ENCODE data around the gene WDR76.

Gene WDR76

DNA sequence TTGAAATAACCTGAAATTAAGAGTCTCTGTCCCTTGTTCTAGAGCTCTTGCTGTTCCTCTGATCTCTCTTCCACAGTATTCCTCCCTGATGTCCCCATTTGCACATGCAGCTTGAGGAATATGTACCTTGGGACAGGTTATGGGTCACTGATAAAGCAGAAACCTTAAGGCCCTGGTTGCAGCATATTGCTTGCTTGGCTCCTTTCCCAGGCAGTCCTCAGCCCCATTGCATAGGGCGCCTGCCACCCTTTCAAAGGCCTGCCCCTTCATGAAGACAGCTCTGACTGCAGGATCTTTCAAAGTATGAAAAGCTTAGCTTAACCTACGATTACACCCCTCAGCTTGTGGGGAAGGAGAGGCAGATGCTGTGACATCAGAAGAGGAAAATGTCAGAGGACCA is 51.6 kb downstream of the WDR76 start:
- DNase-seq (ENCODE audit: low spot score): no peak

DNA sequence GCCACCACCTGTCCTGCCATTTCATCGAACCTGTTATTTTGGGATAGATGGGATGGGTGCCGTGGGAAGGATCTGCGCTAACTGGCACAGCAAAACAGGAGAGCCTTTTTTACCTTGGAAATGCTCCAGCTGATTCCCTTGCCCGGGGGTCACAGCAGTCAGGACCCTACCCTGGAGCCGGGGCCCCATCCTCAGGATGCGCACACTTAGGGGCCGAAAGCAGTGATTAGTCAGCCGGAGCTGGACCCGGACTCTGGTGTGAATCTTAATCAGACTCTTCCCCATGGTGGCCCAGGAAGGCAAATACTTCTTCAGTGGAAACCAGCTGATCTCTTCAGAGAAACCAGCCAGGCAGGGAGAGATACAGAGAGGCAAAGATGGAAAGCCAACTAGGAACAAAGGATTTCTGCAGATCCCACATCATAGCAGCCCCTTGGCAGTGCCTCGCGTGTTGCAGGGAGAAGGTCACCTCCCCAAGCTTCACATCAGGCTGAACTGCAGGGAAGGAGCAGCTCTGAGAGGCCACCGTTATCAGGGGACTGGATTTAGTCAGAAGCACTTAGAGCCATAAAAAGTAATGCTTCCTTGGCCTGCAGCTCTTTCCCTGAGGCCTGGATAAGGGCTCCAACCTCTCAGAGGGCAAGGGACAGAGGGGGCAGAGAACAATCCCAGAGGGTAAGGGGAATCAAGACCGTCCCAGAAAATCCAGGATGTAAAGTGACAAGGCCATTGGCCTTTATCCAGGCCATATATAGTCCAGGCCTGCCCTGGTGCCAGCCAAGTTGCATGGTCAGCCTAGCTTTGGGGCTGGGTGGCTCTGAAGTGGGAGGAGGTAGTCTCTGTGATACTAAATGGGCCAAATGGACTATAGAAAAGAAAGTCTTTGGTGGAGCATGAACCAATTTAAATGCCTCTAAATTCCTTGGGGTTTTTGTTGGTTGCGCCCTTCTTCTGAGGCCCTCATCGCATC is 52.9 kb downstream of the WDR76 start:
- DNase-seq (ENCODE audit: low spot score): no peak

DNA sequence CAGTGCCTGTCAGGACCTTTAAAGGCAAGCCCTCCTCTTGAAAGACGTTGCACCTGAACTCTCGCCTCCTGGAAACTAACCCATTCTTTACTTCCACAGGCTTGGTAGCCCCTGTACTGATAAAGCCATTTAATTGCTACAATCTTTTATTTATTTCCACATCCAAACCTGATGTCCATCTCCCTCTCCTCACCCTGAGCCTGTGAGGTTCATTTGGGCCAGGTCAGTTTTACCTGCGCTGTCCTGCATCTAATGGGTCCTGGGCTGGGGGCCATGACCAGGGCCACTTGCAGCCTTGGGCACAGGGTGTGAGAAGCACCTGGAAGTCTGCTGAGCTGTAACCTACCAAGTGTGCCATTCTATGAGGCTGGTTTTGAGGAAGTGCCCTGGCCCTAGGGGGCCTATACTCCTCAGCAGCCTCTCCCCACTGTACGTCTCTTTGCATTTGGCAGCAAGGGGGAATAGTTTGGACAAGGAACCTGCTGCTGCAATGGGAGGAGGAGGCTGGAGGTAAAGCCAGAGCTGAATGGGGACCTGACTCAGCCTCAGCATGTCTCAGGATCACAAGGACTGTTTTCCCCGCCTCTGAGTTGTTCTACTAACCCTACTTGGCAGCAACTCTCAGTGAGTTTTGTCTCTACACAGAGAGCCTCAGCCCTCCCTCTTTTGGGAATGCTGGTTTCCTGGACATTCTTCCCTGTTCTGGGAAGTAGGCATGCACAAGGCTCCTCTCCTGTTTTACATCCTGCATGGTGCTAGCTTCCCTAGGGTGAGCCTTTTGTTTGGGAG is 53.8 kb downstream of the WDR76 start:
- DNase-seq (ENCODE audit: low spot score): no peak

DNA sequence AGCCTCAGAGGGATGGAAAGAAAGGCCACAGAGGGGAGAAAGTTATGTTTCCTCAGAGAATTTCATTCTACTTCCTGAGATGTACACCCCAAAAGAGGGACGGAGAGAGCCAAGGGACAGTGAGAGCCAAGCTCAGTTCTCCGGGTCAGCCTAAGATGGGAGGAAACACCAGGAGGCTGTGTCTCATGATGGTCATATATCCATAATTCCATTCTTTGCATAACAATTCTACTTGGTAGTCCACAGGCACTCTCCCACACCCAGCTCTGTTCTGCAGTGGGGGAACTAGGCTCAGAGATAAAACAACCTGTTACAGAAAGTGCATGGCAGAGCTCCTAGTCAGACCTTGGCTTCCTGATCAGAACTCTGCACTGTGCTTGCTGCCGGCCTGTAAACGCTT is 54.4 kb downstream of the WDR76 start:
- peak; percentile 14 for DNase-seq (ENCODE audit: low spot score)

DNA sequence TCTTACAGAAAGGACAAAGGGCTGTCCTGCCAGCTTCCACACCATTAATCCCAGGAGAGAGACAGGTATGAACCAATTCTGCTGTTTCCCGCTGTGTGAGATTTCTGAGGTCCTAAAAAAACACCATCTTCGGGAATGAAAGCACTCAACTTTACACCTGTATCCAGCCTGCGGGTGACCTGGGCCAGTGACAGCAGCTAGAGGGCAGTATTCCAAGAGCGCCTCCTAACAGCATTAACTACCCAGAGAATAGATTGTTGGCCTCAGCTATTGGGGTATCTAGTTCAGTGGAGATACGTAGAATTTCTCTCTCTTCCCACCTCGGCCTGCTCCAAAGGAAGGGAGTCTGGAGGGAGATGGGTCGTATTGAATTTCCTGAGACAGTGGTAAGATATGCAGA is 55.1 kb downstream of the WDR76 start:
- no peak for DNase-seq (ENCODE audit: low spot score)

DNA sequence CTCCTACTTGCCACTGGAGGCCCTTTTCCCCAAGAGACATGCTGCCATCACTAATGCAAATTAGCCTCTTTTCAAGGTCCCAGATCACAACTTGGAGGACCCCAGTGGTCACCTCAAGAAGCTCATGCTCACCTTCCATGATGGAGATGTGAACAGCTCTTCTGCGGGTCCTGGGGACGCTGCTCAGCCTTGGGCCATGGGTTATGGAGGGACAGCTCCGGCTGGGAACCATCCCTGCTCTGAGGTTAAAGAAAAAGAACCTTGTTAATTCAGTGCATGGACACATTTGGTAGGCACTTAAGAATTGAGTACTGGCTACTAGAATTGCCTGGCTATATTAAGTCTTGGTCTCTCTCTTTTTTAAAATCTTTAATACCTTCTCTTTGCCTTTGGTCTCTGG is 56.8 kb downstream of the WDR76 start:
- no peak for DNase-seq (ENCODE audit: low spot score)

DNA sequence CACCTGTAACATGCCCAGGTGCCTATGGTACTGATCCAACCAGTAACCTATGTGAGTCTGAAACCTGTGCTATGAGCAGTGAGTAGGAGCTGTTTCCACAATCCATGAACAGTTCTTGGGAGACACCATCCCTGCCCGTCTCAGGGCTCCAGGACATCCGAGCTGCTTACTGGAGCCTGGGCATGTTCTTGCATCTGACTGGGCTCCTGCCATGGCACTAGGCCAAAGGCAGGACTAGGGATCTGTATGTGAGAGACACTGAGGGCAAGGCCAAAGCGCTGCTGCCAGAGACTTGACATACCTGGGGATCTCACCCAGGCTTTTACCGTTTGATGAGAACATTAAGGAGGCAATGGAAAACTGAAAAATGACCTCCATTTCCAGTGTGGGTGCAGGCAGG is 59.8 kb downstream of the WDR76 start:
- DNase-seq (ENCODE audit: low spot score): no peak

DNA sequence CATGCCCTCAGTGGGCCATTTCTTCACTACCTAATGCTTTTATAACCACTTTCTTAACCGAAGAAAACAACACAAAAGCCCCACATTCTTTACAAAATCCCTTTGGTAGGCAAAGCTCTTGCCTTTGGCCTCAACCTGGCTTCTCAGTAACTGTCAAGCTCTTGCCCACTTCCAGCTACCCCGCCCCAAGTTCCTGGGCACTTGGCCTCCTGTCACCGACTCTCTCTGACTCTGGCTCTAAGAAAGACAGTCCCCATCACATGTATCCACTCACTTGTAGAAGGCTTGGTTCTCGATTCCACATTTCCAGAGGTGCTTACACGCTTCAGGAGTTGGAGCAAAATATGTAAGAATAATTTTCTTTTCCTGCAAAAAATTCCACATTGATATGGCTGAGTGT is 61.1 kb downstream of the WDR76 start:
- no peak for DNase-seq (ENCODE audit: low spot score)

DNA sequence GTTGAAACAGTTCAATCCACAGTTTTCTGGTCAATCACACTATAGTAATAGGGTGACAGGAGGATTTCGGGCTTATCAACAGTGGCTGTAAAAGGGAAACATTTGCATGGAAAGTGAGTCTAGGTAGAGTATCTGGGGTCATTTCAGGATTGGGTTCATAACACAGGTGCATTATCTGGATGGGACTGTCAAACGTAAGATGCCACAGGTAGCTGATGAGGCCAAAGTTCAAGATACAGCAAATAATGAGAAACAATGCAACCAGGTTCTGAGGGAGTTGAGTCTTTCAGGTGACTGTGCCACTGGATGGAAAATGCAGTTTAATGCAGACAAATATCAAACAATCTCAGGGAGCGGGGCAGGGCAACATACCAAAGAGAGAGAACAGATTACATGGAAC is 62.2 kb downstream of the WDR76 start:
- DNase-seq (ENCODE audit: low spot score): no peak

DNA sequence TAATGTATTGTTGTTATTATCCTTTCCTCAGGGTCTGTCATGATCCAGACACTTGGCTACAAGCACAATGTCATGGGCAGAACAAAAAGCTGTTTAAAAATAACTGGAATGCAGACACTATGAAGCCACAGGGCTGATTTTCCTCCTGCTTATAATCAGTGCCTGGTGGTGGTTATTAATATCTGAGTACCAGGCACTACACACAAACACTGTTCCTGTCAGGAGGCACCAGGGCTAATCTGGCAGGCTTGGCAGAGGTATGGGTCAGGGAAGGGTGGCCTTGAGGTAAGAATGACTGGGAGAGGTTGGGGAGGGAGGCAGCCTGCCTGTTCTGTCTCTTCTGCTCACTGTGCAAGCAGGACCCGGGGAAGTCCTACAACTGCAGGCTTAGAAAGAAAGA is 67.2 kb downstream of the WDR76 start:
- no peak for DNase-seq (ENCODE audit: low spot score)

DNA sequence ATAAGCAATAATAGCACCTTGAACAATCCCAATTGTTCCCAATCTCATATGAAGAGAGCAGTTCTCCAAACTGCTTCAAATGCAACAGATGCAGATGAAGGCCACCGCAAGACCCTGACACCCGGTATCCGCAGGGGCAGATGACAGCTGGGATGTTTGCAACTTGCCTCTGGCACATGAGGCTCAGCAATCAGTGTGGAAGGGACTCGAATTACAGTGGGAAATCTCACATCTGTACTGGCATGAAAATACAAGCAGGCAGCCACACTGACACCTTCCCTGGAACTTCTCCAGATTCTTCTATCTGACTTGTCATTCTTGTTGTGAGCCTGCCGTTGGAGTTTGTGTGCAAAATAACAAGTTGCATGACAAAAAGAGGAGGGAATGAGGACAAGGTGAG is 68.8 kb downstream of the WDR76 start:
- no peak for DNase-seq (ENCODE audit: low spot score)

DNA sequence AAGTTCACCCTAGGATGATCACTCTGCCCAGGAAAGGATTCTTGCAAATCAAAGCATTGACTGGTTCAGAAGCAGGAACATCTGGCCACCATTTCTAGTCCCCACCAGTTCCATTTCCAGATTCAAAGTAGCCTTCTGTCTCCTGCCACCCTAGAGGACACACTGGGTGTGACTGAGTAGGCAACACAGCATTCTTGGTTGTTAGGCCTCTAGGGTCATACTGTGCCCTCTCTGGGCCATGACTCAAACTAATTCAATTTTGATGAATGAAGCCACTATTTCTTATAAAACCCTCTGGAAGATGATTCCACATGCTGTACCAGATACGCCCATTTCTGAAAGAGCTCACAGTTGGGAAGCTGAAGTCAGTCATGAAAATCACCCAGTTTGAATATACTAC is 69.7 kb downstream of the WDR76 start:
- no peak for DNase-seq (ENCODE audit: low spot score)

DNA sequence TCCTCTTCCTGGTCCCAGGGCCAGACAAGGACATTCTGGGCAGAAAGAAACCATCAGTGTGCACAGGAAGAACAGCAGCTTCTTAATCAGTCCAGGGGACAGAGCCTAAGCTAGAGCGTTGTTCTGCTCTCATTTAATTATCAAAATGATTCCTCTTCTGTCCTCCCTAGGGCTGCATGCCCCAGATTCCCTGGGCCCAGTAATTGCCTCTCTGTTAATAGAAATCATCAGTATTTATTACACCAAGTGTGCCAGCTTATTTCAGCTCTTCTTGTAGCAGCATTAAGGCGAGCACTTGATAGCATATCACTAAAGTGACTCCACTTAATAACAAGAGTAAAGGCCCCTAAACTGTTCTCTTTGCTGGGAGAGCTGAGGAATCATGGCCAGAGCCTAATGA is 72.1 kb downstream of the WDR76 start:
- DNase-seq (ENCODE audit: low spot score): no peak

DNA sequence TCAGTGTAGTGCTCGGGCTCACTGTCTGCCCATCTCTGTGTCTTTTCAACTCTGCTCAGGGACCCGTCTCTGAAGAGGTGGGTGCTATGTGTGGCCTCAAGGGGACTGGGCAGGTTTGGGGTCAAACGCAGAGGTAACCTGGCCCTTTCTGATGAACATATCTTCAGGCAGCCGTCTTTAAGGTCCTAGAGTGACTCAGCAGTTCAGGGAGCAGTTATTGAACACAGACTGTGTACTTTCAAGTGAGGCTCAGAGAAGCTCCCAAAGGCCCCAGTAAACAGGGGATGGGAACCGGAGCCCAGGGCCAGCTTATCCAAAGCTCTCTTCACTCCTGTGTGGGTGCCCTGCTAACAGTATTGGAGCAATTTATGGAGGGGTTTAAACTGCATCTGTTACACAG is 73.1 kb downstream of the WDR76 start:
- DNase-seq (ENCODE audit: low spot score): no peak

DNA sequence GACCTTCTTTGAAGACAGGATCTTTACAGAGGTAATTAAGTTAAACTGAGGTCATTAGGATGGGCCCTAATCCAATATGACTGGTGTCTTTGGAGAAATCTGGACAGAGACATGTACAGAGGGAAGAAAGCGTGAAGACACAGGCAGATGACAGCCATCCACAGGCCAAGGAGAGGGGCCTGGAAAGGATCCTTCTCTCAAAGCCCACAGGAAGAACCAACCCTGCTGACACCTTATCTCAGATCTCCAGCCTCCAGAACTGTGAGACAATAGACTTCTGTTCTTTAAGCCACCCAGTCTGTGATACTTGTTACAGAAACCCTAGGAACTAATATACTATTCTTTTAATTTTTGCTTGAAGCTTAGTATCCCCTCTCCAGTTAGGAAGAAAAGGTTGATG is 74.2 kb downstream of the WDR76 start:
- DNase-seq (ENCODE audit: low spot score): no peak

DNA sequence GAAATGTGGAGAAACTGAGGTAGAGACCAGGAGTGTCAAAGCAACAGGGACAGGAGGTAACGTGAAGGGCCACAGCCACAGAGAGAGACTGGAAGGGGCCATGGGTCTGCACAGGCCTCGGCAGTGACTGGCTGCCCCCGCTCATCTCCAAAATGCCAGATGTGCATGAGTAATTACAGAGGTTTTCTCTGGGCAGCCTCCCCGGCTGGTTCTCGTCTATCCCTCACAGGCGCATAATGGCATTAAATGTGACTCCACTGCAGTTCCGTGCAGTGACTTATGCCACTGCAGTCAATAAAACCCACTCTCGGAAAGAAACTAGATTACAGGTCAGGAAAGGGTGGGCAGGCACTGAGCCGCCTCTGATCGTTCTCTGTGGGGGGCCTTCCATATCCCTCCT is 74.7 kb downstream of the WDR76 start:
- DNase-seq (ENCODE audit: low spot score): no peak

DNA sequence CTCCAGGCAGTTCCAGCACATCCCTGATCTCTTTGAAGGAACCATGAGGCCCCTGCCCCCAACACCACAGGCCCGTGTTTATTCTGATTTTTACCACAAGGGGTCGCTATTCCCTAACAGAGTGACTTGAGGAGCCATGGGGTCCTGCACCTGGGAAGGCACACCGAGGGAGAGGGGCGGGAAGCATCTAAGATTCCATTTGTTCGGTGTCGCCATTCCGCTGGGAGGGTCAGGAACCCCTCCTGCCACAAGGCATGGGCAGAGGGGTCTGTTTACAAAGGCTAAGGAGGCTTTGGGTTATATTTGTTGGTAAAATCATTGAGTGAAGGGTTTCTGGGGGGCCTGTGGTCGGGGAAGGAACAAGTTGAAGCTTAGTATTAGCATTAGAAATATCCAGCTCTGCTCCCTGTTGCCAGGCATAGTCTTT is 77.1 kb downstream of the WDR76 start:
- DNase-seq (ENCODE audit: low spot score): peak; percentile 45

DNA sequence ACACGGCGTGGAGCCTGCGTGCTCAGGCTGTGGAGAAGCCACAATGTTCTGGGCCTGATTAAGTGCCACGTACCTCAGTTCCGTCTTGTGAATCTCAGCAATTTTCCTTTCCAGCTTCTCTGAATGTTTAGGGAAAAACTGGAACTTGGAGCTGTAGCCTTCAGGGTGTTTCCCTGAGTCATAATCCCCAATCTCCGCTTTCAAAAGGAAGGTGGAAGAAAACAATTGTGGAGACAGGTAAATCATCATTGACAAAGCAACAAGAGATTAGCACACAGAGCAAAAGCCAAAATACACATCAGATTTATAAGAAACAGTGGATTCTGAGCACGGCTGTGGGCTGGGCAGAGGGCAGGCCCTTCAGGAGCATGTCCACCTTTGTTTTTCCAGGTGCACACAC is 79.0 kb downstream of the WDR76 start:
- no peak for DNase-seq (ENCODE audit: low spot score)

DNA sequence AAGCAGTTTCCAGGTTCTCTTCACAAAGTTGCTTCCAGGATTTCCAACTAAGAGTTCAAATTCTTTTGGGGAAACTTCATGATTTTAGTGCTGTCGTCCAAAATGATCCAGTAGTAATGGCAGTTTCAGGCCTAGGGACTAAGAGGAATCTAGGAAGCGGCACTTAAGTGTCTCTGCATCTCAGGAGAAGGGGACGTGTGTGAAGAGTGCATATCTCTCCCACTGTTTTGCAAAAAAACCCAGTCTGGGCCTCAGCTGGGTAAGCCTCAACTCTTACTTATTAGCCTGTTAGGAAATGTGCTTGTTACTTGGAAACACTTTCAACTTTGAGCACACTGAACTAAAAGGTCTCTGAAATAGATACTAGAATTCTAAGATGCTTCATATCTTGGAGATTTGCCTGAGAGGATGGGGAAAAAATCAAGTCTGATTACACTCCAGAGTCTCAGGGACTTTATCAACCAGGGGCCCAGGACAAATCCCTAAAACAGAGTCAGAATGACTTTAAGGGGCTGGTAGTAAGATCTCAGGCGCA is 81.8 kb downstream of the WDR76 start:
- no peak for DNase-seq (ENCODE audit: low spot score)

DNA sequence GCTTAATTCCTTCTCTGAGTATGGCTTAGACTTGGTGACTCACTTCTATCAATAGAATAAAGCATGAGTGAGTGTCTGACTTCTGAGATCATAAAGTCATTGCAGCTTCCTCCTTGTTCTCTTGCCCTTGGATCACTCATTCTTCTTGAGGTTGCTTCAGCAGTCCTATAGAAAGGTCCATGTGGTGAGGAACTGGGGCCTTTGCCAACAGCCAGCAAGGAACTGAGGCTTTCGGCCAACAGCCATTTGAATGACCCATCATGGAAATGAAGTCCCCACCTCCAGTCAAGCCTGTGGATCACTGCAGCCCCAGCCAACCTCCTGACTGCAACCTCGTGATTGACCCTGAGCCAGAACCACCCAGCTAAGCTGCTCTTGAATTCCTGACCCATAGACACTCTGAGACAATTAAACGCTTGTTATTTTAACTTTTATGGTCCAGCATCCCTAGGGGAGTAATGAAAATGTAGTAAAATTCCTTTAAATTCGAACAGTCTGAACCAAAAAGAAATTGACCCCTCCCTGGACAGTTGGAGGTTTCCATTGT is 84.5 kb downstream of the WDR76 start:
- peak; percentile 48 for DNase-seq (ENCODE audit: low spot score)

DNA sequence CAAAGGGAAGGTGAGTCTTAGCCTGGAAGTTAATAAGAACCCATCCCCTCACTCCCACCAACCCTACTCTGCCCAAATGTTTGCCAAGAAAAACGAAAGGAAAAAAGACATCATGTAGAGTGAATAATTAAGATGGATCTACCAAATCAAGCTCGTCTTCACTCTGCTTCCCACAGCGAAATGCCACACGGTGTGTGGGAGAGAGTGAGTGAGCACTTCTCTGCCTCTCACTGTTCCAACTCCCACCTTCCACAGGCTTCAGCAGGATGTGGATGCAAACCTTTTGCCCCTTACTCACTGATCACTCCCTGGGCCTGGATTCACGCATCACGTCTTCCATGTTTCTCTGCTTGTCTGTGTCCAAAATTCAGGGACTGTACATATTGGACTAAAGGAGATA is 85.4 kb downstream of the WDR76 start:
- DNase-seq (ENCODE audit: low spot score): no peak

DNA sequence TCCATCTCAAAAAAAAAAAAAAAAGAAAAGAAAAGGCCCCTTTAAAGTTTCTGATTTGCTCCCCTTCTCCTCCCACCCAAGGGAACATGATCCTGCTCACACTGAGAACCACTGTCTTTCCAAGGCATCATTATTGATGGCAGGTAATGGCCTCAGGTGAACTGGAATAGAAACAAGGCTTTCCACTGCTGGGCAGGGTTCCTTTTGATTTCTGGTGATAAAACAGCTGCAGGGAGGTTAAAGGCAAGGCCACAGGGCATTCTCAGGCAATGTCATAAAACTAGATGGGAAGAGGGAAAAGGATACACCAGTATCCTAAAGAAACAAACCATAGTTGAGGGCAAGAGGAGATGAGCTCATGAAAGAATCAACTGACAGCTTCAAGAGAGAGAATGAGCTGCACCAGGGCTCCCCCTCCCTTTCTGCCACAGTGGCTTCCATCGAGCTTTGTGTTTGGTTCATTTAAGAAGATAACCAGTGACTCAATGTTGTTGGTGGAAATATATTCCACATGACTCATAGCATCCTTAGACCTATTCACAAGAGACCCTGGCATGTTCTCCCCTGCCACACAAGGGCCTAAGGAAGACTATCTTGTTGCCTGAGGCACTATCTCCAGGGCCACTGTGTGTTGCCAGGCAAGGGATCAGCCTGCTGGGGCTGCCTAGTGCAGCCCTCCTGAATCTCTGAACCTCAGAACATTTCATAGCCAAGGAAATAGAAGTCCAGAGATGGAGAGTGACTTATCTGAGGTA is 86.4 kb downstream of the WDR76 start:
- peak; percentile 88 for DNase-seq (ENCODE audit: low spot score)

Measured in RKO (cell line).